Dermis blood vessel endothelial cell (primary cell): ENCODE data around the gene MT1A. TPM values are rescaled to one million over a fixed set of nuclear protein-coding genes. Genes with fewer than 3 reads are reported as not detected.
A peak's percentile ranks its signal among the peaks of the same experiment; 100 is the strongest.
"Not testable (repeated sequence)": the region's sequence is repeated elsewhere in the genome, so short reads cannot be mapped to it uniquely, and the experiment has no call there.

Source experiments
- DNase-seq: peaks from one replicate; pipeline ENCODE4 v3.0.0; 2010
- total RNA-seq: library from RNA; depleted of rRNA; stranded (reverse); fragments of >200 nt; gene quantifications from 2 replicates; pipeline ENCODE4 v1.2.3, GENCODE V29; 2014

MT1A gene
- total RNA-seq, 1 donor from 2014 or later, result not detected

DNA sequence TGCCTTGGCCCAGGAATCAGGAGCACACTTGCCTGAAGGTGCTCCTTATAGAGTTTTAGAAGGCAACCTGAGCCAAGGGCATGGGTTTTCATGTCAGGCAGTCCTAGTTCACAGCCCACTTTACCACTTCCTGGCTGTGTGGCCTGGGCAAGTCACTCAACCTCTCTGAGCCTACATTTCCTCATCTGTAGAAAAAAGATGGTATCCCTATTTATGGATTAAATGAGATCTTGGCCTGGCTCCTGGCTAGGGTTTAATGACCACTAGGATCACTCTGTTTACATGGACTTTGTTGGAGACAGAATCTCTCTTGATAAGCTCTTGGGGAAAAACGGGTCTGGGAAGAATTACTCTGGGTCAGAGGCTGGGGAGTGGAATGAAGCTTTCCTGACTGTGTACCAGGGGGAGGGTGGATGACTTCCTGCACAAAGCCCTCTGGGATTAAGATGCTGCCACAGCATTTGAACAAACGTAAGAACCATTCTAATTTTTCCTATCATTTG lies 27.8 kb upstream of the MT1A start:
- peak; percentile 16 for DNase-seq

- peak; percentile 68 for DNase-seq
Observed at GRCh38 chr16:56611281-56611833, 27.1 kb upstream of the MT1A start.

- peak; percentile 23 for DNase-seq
Observed at GRCh38 chr16:56613706-56614105, 24.8 kb upstream of the MT1A start.

- DNase-seq, result peak; percentile 54
Observed at GRCh38 chr16:56614549-56614991, 23.9 kb upstream of the MT1A start.

- no peak for DNase-seq
Observed at GRCh38 chr16:56615353-56615752, 23.1 kb upstream of the MT1A start.

GRCh38 chr16:56616608-56617211 lies 21.8 kb upstream of the MT1A start:
- DNase-seq, result no peak

- DNase-seq, result peak; percentile 63
Observed at GRCh38 chr16:56617212-56618085, 21.0 kb upstream of the MT1A start.

DNA sequence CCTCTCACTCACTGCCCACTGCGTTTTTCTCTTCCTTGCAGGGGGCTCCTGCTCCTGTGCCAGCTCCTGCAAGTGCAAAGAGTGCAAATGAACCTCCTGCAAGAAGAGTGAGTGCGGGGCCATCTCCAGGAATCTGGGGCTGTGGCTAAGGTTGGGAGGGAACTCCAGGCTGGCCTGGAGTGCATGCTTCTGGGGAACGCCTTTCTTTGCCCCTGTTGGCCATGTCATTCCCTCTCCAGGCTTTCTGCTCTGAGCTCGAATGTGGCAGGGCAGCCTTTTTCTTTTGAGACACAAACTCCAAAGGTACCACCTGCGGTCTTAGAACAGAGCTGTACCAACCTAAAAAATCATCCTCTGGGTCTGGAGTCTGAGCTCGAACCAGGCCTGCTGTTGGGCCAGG lies 20.3 kb upstream of the MT1A start:
- no peak for DNase-seq

DNA sequence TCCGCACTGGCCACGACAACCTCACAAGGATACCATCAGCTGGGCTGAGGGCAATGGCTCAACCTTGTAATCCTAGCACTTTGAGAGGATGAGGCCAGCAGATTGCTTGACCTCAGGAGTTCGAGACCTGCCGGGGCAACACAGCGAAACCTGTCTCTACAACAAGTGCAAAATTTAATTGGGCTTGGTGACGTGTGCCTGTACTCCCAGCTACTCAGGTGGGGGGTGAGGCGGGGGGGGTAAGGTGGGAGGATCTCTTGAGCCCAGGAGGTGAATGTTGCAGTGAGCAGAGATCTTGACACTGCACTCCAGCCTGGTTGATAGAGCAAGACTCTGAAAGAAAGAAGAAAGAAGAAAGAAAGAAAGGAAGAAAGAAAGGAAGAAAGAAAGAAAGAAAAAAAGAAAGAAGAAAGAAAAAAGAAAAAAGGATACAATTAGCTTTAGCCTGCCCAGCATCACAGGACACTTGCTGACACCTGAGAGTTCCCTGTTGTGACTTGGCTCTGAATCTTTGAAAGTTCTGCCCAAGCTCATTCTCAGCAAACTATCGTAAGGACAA lies 18.0 kb upstream of the MT1A start:
- no peak for DNase-seq

DNA sequence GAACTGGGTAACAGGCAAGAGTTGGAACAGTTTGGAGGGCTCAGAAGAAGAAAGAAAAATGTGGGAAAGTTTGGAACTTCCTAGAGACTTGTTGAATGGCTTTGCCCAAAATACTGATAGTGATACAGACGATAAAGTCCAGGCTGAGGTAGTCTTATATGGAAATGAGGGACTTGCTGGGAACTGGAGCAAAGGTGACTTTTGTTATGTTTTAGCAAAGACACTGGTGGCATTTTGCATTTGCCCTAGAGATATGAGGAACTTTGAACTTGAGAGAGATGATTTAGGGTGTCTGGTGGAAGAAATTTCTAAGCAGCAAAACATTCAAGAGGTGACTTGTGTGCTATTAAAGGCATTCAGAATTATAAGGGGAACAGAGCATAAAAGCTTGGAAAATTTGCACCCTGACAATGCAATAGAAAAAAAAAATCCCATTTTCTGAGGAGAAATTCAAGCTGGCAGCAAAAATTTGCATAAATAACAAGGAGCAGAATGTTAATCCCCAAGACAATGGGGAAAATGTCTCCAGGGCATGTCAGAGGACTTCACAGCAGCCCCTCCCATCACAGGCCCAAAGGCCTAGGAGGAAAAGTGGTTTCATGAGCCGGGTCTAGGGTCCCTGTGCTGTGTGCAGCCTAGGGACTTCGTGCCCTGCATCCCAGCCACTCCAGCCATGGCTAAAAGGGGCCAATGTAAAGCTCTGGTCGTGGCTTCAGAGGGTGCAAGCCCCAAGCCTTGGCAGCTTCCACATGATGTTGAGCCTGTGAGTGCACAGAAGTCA lies 16.6 kb upstream of the MT1A start:
- DNase-seq, result not testable (repeated sequence)

DNA sequence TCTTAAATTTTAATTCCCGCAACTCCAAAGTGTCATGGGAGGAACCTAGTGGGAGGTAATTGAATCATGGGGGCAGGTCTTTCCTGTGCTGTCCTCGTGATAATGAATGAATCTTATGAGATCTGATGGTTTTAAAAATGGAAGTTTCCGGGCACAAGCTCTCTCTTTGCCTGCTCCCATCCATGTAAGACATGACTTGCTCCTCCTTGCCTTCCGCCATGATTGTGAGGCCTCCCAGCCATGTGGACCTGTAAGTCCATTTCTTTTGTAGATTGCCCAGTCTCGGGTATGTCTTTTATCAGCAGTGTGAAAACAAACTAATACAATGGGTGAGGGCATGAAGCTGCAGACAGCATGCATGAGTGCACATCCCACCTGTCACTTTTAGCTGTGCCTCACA lies 15.3 kb upstream of the MT1A start:
- DNase-seq, result not testable (repeated sequence)

- DNase-seq, result no peak
Observed at GRCh38 chr16:56623637-56624036, 14.8 kb upstream of the MT1A start.

- DNase-seq, result peak; percentile 81
Observed at GRCh38 chr16:56625140-56625942, 13.1 kb upstream of the MT1A start, which contains the start of gene MT1E. Gene MT1E, plus strand, starts transcription at chr16:56625781. Its CDS starts 71 bp downstream, at chr16:56625852.

GRCh38 chr16:56625943-56626654 lies 12.4 kb upstream of the MT1A start:
- DNase-seq, result peak; percentile 63

DNA sequence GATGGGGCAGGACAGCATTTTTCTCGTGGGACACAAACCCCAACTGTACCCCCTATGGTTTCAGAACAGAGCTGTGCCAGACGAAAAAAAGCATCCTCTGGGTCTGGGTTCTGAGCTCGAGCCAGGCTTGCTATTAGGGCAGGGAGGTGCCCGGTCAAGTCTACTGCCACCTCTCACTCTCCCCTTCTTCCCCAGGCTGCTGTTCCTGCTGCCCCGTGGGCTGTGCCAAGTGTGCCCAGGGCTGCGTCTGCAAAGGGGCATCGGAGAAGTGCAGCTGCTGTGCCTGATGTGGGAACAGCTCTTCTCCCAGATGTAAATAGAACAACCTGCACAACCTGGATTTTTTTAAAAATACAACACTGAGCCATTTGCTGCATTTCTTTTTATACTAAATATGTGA lies 11.8 kb upstream of the MT1A start:
- DNase-seq, result no peak

DNA sequence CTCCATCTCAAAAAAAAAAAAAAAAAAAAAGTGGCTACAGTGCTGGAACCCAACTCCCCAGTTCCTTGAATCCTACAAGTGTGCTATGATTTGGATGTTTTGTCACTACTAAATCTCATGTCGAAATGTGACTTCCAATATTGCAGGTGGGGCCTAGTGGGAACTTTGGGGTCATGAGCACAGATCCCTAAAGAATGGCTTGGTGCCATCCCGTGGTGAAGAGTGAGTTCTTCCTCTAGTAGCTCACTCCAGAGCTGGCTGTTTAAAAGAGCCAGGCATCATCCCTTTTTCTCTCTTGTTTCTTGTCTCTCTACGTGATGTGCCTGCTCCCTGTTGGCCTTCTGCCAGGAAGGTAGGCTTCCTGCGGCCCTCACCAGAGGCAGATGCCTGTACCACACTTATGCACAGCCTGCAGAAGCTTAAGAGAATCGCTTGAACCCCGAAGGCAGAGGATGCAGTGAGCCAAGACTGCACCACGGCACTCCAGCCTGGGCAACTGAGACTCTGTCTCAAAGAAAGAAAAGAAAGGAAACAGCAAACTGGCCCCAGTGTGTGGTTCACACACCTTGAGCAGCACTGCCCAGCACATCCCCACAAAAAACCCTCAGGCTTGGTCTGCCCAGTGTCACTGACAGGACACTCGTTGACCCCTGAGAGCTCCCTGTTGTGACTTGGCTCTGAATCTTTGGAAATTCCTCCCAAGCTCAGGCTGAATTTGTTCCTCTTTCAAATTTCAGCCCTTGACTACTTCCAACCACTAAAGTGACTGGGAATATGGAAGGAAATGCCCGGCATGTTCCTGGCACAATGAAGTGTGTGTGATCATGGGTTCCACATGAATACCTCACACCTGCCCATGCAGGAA lies 9.7 kb upstream of the MT1A start:
- DNase-seq, result no peak

GRCh38 chr16:56629531-56629930 lies 8.9 kb upstream of the MT1A start:
- DNase-seq, result no peak

DNA sequence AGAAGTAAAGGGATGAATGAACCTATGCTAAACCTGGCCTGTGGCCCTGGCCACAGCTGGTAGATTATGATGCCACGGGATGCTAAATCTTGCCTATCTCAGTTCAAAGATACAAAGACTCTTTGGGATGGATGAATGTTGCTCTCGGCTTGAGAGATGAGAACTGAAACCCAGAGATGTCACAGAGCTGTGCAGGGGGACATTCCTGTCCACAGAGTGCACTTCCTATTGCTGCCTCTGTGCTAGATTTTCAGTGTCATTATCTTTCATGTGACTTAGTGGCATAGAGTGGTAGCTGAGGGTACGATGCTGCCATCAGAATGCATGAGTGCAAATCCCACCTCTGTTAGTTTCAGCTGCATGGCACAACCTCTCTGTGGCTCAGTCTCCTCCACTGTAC lies 8.3 kb upstream of the MT1A start:
- no peak for DNase-seq

DNA sequence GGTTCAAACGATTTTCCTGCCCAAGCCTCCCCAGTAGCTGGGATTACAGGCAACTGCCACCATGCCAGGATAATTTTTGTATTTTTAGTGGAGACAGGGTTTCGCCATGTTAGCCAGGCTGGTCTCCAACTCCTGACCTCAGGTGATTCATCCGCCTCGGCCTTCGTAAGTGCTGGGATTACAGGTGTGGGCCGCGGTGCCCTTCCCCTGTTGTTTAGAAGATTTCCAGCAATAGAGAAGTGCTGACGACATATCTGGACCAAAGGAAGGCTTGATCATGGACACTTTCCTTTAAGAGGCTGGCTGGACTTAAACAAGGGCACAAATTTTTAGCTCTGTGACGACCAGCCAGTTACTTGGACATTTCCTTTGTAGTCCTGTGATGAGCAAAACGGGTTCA lies 7.3 kb upstream of the MT1A start:
- DNase-seq, result no peak

- DNase-seq, result no peak
Observed at GRCh38 chr16:56631832-56632155, 6.7 kb upstream of the MT1A start.
